Calu3 (cell line): ENCODE data around the gene NRDC. TPM values are rescaled to one million over a fixed set of nuclear protein-coding genes. Genes with fewer than 3 reads are reported as not detected.

Source experiments
- BruUV-seq: library from RNA; stranded (reverse); fragments of 400-500 nt; replicated peaks from 2 replicates; lab custom pipeline; 2021; lab: Mats Ljungman, UMichigan
- CTCF ChIA-PET: fragments of 300-600 bp; sonication (Branson Sonifier 250); formaldehyde crosslinking; loops from one replicate; lab custom pipeline; 2022; ENCODE audit warnings: antibody characterized with exemption; lab: Charles Lee
- DNase-seq: peaks from one replicate; pipeline ENCODE4 v3.0.0; 2022
- H3K27ac Mint-ChIP-seq: one replicate; pipeline ENCODE4 v1.8.0; 2022; ENCODE audit warnings: mixed read lengths; ENCODE audit not compliant: unreplicated experiment
- H3K27me3 Mint-ChIP-seq: one replicate; pipeline ENCODE4 v1.8.0; 2022; ENCODE audit warnings: mixed read lengths; ENCODE audit not compliant: unreplicated experiment
- H3K36me3 Mint-ChIP-seq: one replicate; pipeline ENCODE4 v1.8.0; 2022; ENCODE audit warnings: mild to moderate bottlenecking, moderate library complexity, mixed read lengths; ENCODE audit not compliant: insufficient read depth, unreplicated experiment
- H3K4me1 Mint-ChIP-seq: one replicate; pipeline ENCODE4 v1.8.0; 2022; ENCODE audit warnings: mild to moderate bottlenecking, low read depth, mixed read lengths; ENCODE audit not compliant: unreplicated experiment
- H3K4me3 Mint-ChIP-seq: one replicate; pipeline ENCODE4 v1.8.0; 2022; ENCODE audit warnings: mild to moderate bottlenecking, low read depth, moderate library complexity, mixed read lengths; ENCODE audit not compliant: unreplicated experiment
- H3K9me3 Mint-ChIP-seq: one replicate; pipeline ENCODE4 v1.8.0; 2022; ENCODE audit warnings: low read depth, mixed read lengths; ENCODE audit not compliant: unreplicated experiment
- CTCF ChIP-seq: fragments of 200-600 bp; IDR thresholded peaks from one replicate; pipeline ENCODE4 v1.8.0; 2022; ENCODE audit warnings: antibody characterized with exemption; ENCODE audit not compliant: unreplicated experiment
- intact Hi-C: fragments of 100-400 bp; cut with micrococcal nuclease; formaldehyde crosslinking; loops from one replicate; pipeline ENCODE4 v1.10.0; 2022; ENCODE audit not compliant: unreplicated experiment
- total RNA-seq: library from RNA; stranded (reverse); gene quantifications from 2 replicates; pipeline ENCODE4 v1.2.3, GENCODE V29; 2022

The NRDC gene
- total RNA-seq, 1 experiment from 2014 or later, result 176 TPM

- CTCF ChIA-PET, result no interaction called here
- BruUV-seq, result no TSS peak
- Mint-ChIP-seq H3K27ac (no peak overlapping the region), H3K4me1 (no peaks in the 10 kb centered on the region), H3K36me3 (no peaks in the 10 kb centered on the region), H3K4me3 (no peak overlapping the region), H3K9me3 (no peaks in the 10 kb centered on the region), H3K27me3 (peaks cover 52% of the 10 kb centered on the region)
- intact Hi-C loops, result no loop called here
- no peak for DNase-seq
- no peak for TF ChIP-seq CTCF
Measured at GRCh38 chr1:51922040-51922439, 43.5 kb upstream of the NRDC start.

DNA sequence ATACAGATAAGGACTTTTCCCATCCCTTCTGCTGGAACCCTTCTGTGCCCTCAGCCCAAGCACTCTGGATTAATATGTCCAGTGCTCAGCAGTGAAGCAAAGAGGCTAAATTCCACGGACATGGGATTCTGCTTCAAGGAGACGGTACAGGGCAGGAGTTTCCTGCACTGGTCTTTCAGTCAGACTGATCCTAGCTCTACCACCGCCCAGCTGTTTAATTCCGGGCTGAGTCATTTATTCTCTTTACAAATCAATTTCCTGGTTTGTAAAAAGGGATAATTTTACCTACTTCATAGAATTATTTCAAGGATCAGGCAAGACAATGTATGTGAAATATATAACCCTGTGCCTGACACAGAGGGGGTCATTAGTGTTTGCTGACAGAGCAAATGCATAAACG lies 41.6 kb upstream of the NRDC start:
- Mint-ChIP-seq H3K27ac (no peak overlapping the region), H3K9me3 (no peaks in the 10 kb centered on the region), H3K4me3 (no peak overlapping the region), H3K36me3 (no peaks in the 10 kb centered on the region), H3K27me3 (peaks cover 71% of the 10 kb centered on the region), H3K4me1 (no peaks in the 10 kb centered on the region)
- BruUV-seq, result no TSS peak
- intact Hi-C loops, result no loop called here
- CTCF ChIA-PET, result interaction anchor here (1.3 kb wide), 1 partner anchor 14 kb away, joined by 3 read pairs; no protein-coding TSS in a partner anchor
- DNase-seq, result peak; percentile 15
- TF ChIP-seq CTCF, result no peak

DNA sequence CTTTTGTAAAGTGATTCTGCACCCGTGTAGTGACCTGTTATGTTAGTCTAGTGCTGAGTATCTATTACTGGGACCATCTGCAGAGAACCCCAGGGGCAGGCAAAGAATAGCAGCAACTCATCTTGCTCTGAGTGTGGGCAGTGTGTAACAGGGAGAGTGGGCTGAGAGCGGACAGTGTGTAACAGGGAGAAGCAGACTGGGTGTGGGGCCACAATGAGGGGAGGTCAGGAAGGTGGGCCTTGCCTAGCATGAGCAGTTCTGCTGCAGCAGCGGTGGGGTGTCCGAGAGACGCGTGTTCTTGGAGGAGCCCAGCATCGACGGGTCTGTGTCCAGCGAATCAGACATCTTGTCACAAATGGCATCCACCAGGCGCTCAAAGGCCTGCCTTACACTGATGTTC lies 41.2 kb upstream of the NRDC start:
- H3K4me1 Mint-ChIP-seq, result no peaks in the 10 kb centered on the region
- DNase-seq, result no peak
- no peaks in the 10 kb centered on the region for H3K9me3 Mint-ChIP-seq
- BruUV-seq, result no TSS peak
- H3K4me3 Mint-ChIP-seq, result no peak overlapping the region
- H3K27ac Mint-ChIP-seq, result no peak overlapping the region
- no peaks in the 10 kb centered on the region for H3K36me3 Mint-ChIP-seq
- no peak for TF ChIP-seq CTCF
- intact Hi-C loops, result no loop called here
- CTCF ChIA-PET, result no interaction called here
- peaks cover 75% of the 10 kb centered on the region for H3K27me3 Mint-ChIP-seq

- Mint-ChIP-seq H3K4me1 (no peaks in the 10 kb centered on the region), H3K36me3 (no peaks in the 10 kb centered on the region), H3K27ac (no peak overlapping the region), H3K27me3 (peaks cover 86% of the 10 kb centered on the region), H3K4me3 (no peak overlapping the region), H3K9me3 (no peaks in the 10 kb centered on the region)
- CTCF ChIA-PET, result no interaction called here
- intact Hi-C loops, result no loop called here
- BruUV-seq, result no TSS peak
- no peak for TF ChIP-seq CTCF
- no peak for DNase-seq
Measured at GRCh38 chr1:51916587-51917405, 38.3 kb upstream of the NRDC start.
